DOHH2 (cell line): Measurements from ENCODE around the gene PHF20.

Experiments used
- H3F3A ChIP-seq: fragments of 200-600 bp; sonication (generic), shearing (Covaris generic); 2 replicates; pipeline ENCODE4 v1.6.0; 2016; ENCODE audit warnings: antibody characterized with exemption, mild to moderate bottlenecking; ENCODE audit not compliant: control insufficient read depth, insufficient read depth
- H3K27ac ChIP-seq: fragments of 200-600 bp; sonication (generic); 2 replicates; pipeline ENCODE4 v1.5.1; 2014; ENCODE audit warnings: low read depth, mild to moderate bottlenecking, low read length, moderate library complexity
- H3K27me3 ChIP-seq: fragments of 200-600 bp; sonication (generic); 2 replicates; pipeline ENCODE4 v1.6.1; 2014; ENCODE audit warnings: mild to moderate bottlenecking, low read length, mixed read lengths; ENCODE audit not compliant: control insufficient read depth
- H3K36me3 ChIP-seq: fragments of 200-600 bp; sonication (generic); 2 replicates; pipeline ENCODE4 v1.6.1; 2014; ENCODE audit warnings: mild to moderate bottlenecking, low read length, moderate library complexity, mixed read lengths; ENCODE audit not compliant: control insufficient read depth
- H3K4me1 ChIP-seq: fragments of 200-600 bp; sonication (generic); 2 replicates; pipeline ENCODE4 v1.6.1; 2014; ENCODE audit warnings: mild to moderate bottlenecking, low read length, mixed read lengths; ENCODE audit not compliant: control insufficient read depth
- H3K4me2 ChIP-seq: fragments of 200-600 bp; sonication (generic); 2 replicates; pipeline ENCODE4 v1.6.0; 2014; ENCODE audit warnings: mild to moderate bottlenecking, low read length, moderate library complexity
- H3K4me3 ChIP-seq: fragments of 200-600 bp; sonication (generic); 2 replicates; pipeline ENCODE4 v1.5.1; 2014; ENCODE audit warnings: mild to moderate bottlenecking, low read length, mixed read lengths
- H3K79me2 ChIP-seq: fragments of 200-600 bp; sonication (generic); 2 replicates; pipeline ENCODE4 v1.6.1; 2014; ENCODE audit warnings: mild to moderate bottlenecking, low read length, mixed read lengths; ENCODE audit not compliant: control insufficient read depth
- H3K9me2 ChIP-seq: fragments of 200-600 bp; sonication (generic); replicated peaks from 2 replicates; pipeline ENCODE4 v1.6.1; 2014; ENCODE audit warnings: mild to moderate bottlenecking, low read length, mixed read lengths; ENCODE audit not compliant: control insufficient read depth
- H3K9me3 ChIP-seq: fragments of 200-600 bp; sonication (generic); 2 replicates; pipeline ENCODE4 v1.6.1; 2014; ENCODE audit warnings: antibody characterized with exemption, low read length, mixed read lengths; ENCODE audit not compliant: control insufficient read depth, insufficient read depth
- H4K20me1 ChIP-seq: fragments of 200-600 bp; sonication (generic); 2 replicates; pipeline ENCODE4 v1.6.0; 2014; ENCODE audit warnings: low read depth, mild to moderate bottlenecking, antibody characterized with exemption, low read length, moderate library complexity; ENCODE audit not compliant: control insufficient read depth, insufficient read depth
- CTCF ChIP-seq: fragments of 200-600 bp; sonication (generic); IDR thresholded peaks from one replicate; pipeline ENCODE4 v1.5.1; 2014; ENCODE audit warnings: antibody characterized with exemption, mild to moderate bottlenecking, low read depth, low read length; ENCODE audit not compliant: poor library complexity, severe bottlenecking
- EZH2phosphoT487 ChIP-seq: fragments of 200-600 bp; sonication (generic); IDR thresholded peaks from 2 replicates; pipeline ENCODE4 v1.6.1; 2017; ENCODE audit warnings: borderline replicate concordance, mild to moderate bottlenecking, antibody characterized with exemption, low read length, moderate library complexity, mixed read lengths

Gene PHF20

GRCh38 chr20:35920523-35920922 is 148.7 kb downstream of the PHF20 start:
- Histone ChIP-seq H3K79me2 (no peaks in the 10 kb centered on the region), H3K4me1 (no peaks in the 10 kb centered on the region), H3K36me3 (peaks cover 39% of the 10 kb centered on the region), H3K27ac (no peak overlapping the region), H3K9me2 (no peaks in the 10 kb centered on the region), H3K4me2 (no peak overlapping the region), H3K27me3 (no peaks in the 10 kb centered on the region), H3K9me3 (no peaks in the 10 kb centered on the region), H4K20me1 (0 out of 2 replicates have a peak, but pooled peaks cover 3% of the 10 kb centered on the region), H3F3A (0 out of 2 replicates have a peak, but pooled peaks cover 2% of the 10 kb centered on the region), H3K4me3 (no peak overlapping the region)
- no peak for TF ChIP-seq EZH2phosphoT487
- no peak for TF ChIP-seq CTCF

GRCh38 chr20:35929301-35929700 is 157.5 kb downstream of the PHF20 start:
- H3K4me2 ChIP-seq = no peak overlapping the region
- H3K36me3 ChIP-seq = peaks cover 27% of the 10 kb centered on the region
- no peaks in the 10 kb centered on the region for H3K4me1 ChIP-seq
- H3K27me3 ChIP-seq = no peaks in the 10 kb centered on the region
- H3K4me3 ChIP-seq = no peak overlapping the region
- no peaks in the 10 kb centered on the region for H3K9me2 ChIP-seq
- no peaks in the 10 kb centered on the region for H3F3A ChIP-seq
- H3K79me2 ChIP-seq = no peaks in the 10 kb centered on the region
- no peak for TF ChIP-seq EZH2phosphoT487
- TF ChIP-seq CTCF = no peak
- no peaks in the 10 kb centered on the region for H3K9me3 ChIP-seq
- no peaks in the 10 kb centered on the region for H4K20me1 ChIP-seq
- no peak overlapping the region for H3K27ac ChIP-seq

- Histone ChIP-seq H3K9me2 (no peaks in the 10 kb centered on the region), H3K27me3 (no peaks in the 10 kb centered on the region), H3F3A (no peaks in the 10 kb centered on the region), H3K9me3 (no peaks in the 10 kb centered on the region), H3K4me2 (no peak overlapping the region), H3K4me3 (no peak overlapping the region), H3K79me2 (no peaks in the 10 kb centered on the region), H4K20me1 (no peaks in the 10 kb centered on the region), H3K36me3 (peaks cover 28% of the 10 kb centered on the region), H3K27ac (no peak overlapping the region), H3K4me1 (no peaks in the 10 kb centered on the region)
- no peak for TF ChIP-seq EZH2phosphoT487
- TF ChIP-seq CTCF = no peak
Measured at GRCh38 chr20:35934050-35934449, 162.2 kb downstream of the PHF20 start.

GRCh38 chr20:35939264-35939663 is 167.4 kb downstream of the PHF20 start:
- no peaks in the 10 kb centered on the region for H3K27me3 ChIP-seq
- no peaks in the 10 kb centered on the region for H4K20me1 ChIP-seq
- no peaks in the 10 kb centered on the region for H3K4me1 ChIP-seq
- peaks cover 38% of the 10 kb centered on the region for H3K36me3 ChIP-seq
- H3F3A ChIP-seq = no peaks in the 10 kb centered on the region
- H3K9me2 ChIP-seq = no peaks in the 10 kb centered on the region
- TF ChIP-seq EZH2phosphoT487 (no peak), CTCF (no peak)
- no peak overlapping the region for H3K4me2 ChIP-seq
- no peaks in the 10 kb centered on the region for H3K79me2 ChIP-seq
- no peaks in the 10 kb centered on the region for H3K9me3 ChIP-seq
- H3K27ac ChIP-seq = no peak overlapping the region
- H3K4me3 ChIP-seq = no peak overlapping the region
